Liver (tissue), 3 donors: ENCODE measurements around the gene AURKB.

Source experiments
- FOXA1 ChIP-seq: IDR thresholded peaks from 2 replicates; pipeline ENCODE4 v1.6.1; 2016; ENCODE audit warnings: antibody characterized with exemption
- SP1 ChIP-seq: IDR thresholded peaks from 2 replicates; pipeline ENCODE4 v1.6.1; 2018; ENCODE audit warnings: antibody characterized with exemption, mild to moderate bottlenecking
- YY1 ChIP-seq: IDR thresholded peaks from 2 replicates; pipeline ENCODE4 v1.6.1; 2016; ENCODE audit warnings: antibody characterized with exemption, mild to moderate bottlenecking
- TF ChIP-seq, protein P1 (sequence below): IDR thresholded peaks from 2 replicates; pipeline ENCODE4 v1.6.1; 2016; ENCODE audit warnings: antibody characterized with exemption
- TF ChIP-seq, protein P2 (sequence below): IDR thresholded peaks from 2 replicates; pipeline ENCODE4 v1.6.1; 2016; ENCODE audit warnings: antibody characterized with exemption, mild to moderate bottlenecking
- TF ChIP-seq, protein P3 (sequence below): IDR thresholded peaks from 2 replicates; pipeline ENCODE4 v1.6.1; 2016; ENCODE audit warnings: antibody characterized with exemption
- TF ChIP-seq, protein P4 (sequence below): fragments of 150-350 bp; IDR thresholded peaks from 2 replicates; pipeline ENCODE4 v1.5.1; 2017; ENCODE audit warnings: improper control_type of control experiment, low read depth, low read length; ENCODE audit not compliant: missing input control
- donor health status: healthy.
- donor health status: healthy.

DNA sequence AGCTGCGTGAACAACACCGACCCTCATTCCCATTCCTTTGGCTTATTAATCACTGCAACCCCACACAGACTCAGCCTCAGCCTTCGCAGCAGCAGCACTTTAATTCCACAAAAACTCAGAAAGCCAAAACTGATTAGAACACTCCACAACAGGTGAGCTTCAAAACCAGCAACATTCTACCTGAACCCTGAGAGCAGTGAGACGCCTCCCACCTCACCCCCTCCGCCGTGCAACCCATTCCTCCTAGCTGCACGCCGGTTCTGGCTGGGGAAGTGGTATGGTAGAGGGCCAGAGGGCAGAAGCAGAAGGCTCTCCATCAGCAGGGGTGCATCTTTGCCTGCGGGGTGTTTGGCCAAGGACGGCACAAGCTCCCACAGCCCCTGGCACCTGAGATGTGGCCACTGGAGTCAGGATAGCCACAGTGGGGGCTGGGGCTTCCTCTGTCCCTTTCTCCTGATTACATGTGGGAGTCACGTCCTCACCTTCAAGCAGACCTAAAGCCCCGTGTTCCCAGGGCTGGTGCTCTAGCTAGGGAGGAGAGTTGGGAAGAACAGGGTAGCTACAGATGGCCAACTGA lies 22.0 kb downstream of the AURKB start:
- TF ChIP-seq, protein P1, sequence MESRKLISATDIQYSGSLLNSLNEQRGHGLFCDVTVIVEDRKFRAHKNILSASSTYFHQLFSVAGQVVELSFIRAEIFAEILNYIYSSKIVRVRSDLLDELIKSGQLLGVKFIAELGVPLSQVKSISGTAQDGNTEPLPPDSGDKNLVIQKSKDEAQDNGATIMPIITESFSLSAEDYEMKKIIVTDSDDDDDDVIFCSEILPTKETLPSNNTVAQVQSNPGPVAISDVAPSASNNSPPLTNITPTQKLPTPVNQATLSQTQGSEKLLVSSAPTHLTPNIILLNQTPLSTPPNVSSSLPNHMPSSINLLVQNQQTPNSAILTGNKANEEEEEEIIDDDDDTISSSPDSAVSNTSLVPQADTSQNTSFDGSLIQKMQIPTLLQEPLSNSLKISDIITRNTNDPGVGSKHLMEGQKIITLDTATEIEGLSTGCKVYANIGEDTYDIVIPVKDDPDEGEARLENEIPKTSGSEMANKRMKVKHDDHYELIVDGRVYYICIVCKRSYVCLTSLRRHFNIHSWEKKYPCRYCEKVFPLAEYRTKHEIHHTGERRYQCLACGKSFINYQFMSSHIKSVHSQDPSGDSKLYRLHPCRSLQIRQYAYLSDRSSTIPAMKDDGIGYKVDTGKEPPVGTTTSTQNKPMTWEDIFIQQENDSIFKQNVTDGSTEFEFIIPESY = no peak
- TF ChIP-seq, protein P2, sequence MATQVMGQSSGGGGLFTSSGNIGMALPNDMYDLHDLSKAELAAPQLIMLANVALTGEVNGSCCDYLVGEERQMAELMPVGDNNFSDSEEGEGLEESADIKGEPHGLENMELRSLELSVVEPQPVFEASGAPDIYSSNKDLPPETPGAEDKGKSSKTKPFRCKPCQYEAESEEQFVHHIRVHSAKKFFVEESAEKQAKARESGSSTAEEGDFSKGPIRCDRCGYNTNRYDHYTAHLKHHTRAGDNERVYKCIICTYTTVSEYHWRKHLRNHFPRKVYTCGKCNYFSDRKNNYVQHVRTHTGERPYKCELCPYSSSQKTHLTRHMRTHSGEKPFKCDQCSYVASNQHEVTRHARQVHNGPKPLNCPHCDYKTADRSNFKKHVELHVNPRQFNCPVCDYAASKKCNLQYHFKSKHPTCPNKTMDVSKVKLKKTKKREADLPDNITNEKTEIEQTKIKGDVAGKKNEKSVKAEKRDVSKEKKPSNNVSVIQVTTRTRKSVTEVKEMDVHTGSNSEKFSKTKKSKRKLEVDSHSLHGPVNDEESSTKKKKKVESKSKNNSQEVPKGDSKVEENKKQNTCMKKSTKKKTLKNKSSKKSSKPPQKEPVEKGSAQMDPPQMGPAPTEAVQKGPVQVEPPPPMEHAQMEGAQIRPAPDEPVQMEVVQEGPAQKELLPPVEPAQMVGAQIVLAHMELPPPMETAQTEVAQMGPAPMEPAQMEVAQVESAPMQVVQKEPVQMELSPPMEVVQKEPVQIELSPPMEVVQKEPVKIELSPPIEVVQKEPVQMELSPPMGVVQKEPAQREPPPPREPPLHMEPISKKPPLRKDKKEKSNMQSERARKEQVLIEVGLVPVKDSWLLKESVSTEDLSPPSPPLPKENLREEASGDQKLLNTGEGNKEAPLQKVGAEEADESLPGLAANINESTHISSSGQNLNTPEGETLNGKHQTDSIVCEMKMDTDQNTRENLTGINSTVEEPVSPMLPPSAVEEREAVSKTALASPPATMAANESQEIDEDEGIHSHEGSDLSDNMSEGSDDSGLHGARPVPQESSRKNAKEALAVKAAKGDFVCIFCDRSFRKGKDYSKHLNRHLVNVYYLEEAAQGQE = no peak
- TF ChIP-seq, protein P3, sequence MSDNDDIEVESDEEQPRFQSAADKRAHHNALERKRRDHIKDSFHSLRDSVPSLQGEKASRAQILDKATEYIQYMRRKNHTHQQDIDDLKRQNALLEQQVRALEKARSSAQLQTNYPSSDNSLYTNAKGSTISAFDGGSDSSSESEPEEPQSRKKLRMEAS = no peak
- no peak for TF ChIP-seq YY1
- no peak for TF ChIP-seq SP1
- no peak for TF ChIP-seq FOXA1
- TF ChIP-seq, protein P4, sequence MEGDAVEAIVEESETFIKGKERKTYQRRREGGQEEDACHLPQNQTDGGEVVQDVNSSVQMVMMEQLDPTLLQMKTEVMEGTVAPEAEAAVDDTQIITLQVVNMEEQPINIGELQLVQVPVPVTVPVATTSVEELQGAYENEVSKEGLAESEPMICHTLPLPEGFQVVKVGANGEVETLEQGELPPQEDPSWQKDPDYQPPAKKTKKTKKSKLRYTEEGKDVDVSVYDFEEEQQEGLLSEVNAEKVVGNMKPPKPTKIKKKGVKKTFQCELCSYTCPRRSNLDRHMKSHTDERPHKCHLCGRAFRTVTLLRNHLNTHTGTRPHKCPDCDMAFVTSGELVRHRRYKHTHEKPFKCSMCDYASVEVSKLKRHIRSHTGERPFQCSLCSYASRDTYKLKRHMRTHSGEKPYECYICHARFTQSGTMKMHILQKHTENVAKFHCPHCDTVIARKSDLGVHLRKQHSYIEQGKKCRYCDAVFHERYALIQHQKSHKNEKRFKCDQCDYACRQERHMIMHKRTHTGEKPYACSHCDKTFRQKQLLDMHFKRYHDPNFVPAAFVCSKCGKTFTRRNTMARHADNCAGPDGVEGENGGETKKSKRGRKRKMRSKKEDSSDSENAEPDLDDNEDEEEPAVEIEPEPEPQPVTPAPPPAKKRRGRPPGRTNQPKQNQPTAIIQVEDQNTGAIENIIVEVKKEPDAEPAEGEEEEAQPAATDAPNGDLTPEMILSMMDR = no peak
